Measurements from ENCODE around the gene SENP1. TPM values are rescaled to one million over a fixed set of nuclear protein-coding genes. Genes with fewer than 3 reads are reported as not detected.

SENP1 gene
- polyA plus RNA-seq, 3 donors, result 5.2 to 8.0 (median 6.0) TPM

DNA sequence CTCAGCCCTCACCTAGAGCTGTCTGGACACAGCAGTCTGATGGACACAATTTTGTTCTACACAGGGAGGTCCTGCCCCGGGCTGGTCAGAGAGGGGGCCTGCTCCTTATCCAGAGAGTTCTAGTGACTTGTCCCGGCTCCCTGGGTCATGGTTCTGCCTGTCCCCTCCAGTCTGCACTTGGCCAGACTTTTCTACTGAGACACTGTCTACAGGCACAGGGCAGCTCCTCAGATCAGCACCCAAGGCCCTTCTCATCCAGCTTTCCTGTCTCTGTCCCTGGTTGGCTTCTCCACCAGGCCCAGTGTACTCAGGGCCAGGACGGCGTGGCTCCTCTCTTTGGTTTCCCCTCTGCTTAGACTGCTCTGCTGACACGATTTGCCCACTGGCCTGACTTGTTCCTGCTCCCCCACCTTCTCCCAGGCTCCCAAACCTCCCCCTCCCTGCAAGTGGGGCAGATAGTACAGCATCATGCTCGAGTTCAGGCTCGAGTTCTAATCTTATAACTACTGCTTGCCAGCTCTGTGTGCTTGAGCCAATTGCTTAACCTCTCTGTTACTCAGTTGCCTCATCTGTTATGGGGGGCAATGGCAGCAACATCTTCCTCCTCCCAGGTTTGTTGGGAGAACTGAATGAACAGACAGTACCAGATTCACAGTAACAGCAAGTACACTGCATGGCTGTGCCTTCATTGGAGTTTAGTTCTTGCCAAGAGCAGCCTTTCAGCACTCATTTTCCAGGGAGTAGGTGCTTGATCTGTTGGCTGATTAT lies 79.6 kb downstream of the SENP1 start:
- Histone ChIP-seq H4K20me1 (ENCODE audit: insufficient read depth, low read length) (no peaks in the 10 kb centered on the region), H3K9me3 (replicated peaks in 1 of 2; ENCODE audit: control insufficient read depth in 1 of 2, insufficient read depth in 1 of 2, low read length in 2 of 2) (no peaks in the 10 kb centered on the region), H3K36me3 (replicated peaks in 1 of 2; ENCODE audit: control insufficient read depth in 1 of 2, insufficient read depth in 2 of 2, low read length in 2 of 2) (no peaks in the 10 kb centered on the region), H3K4me2 (replicated peaks; ENCODE audit: extremely low read depth, low read length, poor library complexity, severe bottlenecking) (no peak overlapping the region), H3K4me1 (ENCODE audit: control insufficient read depth in 1 of 2, insufficient read depth in 2 of 2, low read length in 2 of 2) (peaks cover 5% of the 10 kb centered on the region in 2 donors), H3K27me3 (ENCODE audit: control insufficient read depth in 2 of 2, insufficient read depth in 2 of 2, low read length in 2 of 2) (no peaks in the 10 kb centered on the region), H3K4me3 (replicated peaks in 1 of 3; ENCODE audit: low read depth in 2 of 3, low read length in 3 of 3) (no peak overlapping the region), H3K79me2 (ENCODE audit: insufficient read depth, low read length) (no peaks in the 10 kb centered on the region), H3K9ac (ENCODE audit: insufficient read depth, low read length, poor library complexity, severe bottlenecking) (no peak overlapping the region), H3K27ac (ENCODE audit: low read depth in 1 of 2, low read length in 2 of 2) (no peak overlapping the region), H2AFZ (ENCODE audit: insufficient read depth, low read depth, low read length, poor library complexity, severe bottlenecking) (no peak overlapping the region)
- DNase-seq, result no peak
- TF ChIP-seq, protein P1, sequence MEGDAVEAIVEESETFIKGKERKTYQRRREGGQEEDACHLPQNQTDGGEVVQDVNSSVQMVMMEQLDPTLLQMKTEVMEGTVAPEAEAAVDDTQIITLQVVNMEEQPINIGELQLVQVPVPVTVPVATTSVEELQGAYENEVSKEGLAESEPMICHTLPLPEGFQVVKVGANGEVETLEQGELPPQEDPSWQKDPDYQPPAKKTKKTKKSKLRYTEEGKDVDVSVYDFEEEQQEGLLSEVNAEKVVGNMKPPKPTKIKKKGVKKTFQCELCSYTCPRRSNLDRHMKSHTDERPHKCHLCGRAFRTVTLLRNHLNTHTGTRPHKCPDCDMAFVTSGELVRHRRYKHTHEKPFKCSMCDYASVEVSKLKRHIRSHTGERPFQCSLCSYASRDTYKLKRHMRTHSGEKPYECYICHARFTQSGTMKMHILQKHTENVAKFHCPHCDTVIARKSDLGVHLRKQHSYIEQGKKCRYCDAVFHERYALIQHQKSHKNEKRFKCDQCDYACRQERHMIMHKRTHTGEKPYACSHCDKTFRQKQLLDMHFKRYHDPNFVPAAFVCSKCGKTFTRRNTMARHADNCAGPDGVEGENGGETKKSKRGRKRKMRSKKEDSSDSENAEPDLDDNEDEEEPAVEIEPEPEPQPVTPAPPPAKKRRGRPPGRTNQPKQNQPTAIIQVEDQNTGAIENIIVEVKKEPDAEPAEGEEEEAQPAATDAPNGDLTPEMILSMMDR (IDR thresholded peaks at IDR 0.05), result no peak
- H3K4me3 Mint-ChIP-seq, result no peak overlapping the region
- peaks cover 7 to 11% (median 10%) of the 10 kb centered on the region in 3 donors for H3K27me3 Mint-ChIP-seq (ENCODE audit: low read depth in 3 of 3)
- intact Hi-C loops (cut with micrococcal nuclease), result no loop called here
- H3K27ac Mint-ChIP-seq, result peak overlapping the region in 1 of 7 donors; percentile 52
- peaks cover 6% of the 10 kb centered on the region for H3K4me1 Mint-ChIP-seq
- 81% methylated on average over 5 of the region's 7 CpGs for WGBS (ENCODE audit: insufficient coverage)
- no peaks in the 10 kb centered on the region for H3K36me3 Mint-ChIP-seq
- peaks cover 0 to 1% (median 0%) of the 10 kb centered on the region in 7 donors for H3K9me3 Mint-ChIP-seq

DNA sequence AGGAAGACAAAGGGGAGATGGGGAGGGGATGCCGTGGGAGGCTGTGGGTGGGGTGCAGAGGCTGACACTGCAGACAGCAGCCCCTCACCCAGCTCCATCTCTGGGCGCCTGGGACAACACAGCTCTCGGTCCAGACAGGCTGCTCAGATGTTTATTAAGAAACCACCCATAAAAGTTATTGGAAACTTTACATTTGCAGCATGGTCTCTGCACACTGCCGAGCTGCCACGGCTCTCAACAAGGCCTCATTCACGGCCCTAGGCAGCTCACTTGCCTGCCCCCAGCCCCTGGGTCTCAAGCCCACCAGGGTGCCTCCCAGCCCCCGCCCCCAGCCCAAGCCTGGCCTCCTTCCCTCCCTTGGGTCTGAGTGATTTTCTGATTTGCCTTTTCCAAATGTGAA lies 80.6 kb downstream of the SENP1 start:
- no peak overlapping the region for H3K27ac Mint-ChIP-seq
- DNase-seq, result no peak
- peaks cover 7 to 12% (median 11%) of the 10 kb centered on the region in 3 donors for H3K27me3 Mint-ChIP-seq (ENCODE audit: low read depth in 3 of 3)
- H2AFZ ChIP-seq (ENCODE audit: insufficient read depth, low read depth, low read length, poor library complexity, severe bottlenecking), result no peak overlapping the region
- no peaks in the 10 kb centered on the region for H3K27me3 ChIP-seq (ENCODE audit: control insufficient read depth in 2 of 2, insufficient read depth in 2 of 2, low read length in 2 of 2)
- H3K4me2 ChIP-seq (replicated peaks; ENCODE audit: extremely low read depth, low read length, poor library complexity, severe bottlenecking), result no peak overlapping the region
- H4K20me1 ChIP-seq (ENCODE audit: insufficient read depth, low read length), result no peaks in the 10 kb centered on the region
- H3K36me3 Mint-ChIP-seq, result no peaks in the 10 kb centered on the region
- peaks cover 6% of the 10 kb centered on the region for H3K4me1 Mint-ChIP-seq
- no peak overlapping the region for H3K4me3 ChIP-seq (replicated peaks in 1 of 3; ENCODE audit: low read depth in 2 of 3, low read length in 3 of 3)
- H3K4me3 Mint-ChIP-seq, result no peak overlapping the region
- H3K9ac ChIP-seq (ENCODE audit: insufficient read depth, low read length, poor library complexity, severe bottlenecking), result no peak overlapping the region
- WGBS (ENCODE audit: insufficient coverage), result 95% methylated on average over 3 of the region's 7 CpGs
- no peaks in the 10 kb centered on the region for H3K9me3 ChIP-seq (replicated peaks in 1 of 2; ENCODE audit: control insufficient read depth in 1 of 2, insufficient read depth in 1 of 2, low read length in 2 of 2)
- H3K79me2 ChIP-seq (ENCODE audit: insufficient read depth, low read length), result no peaks in the 10 kb centered on the region
- intact Hi-C loops (cut with micrococcal nuclease), result no loop called here
- H3K4me1 ChIP-seq (ENCODE audit: control insufficient read depth in 1 of 2, insufficient read depth in 2 of 2, low read length in 2 of 2), result peaks cover 5% of the 10 kb centered on the region in 2 donors
- no peaks in the 10 kb centered on the region for H3K36me3 ChIP-seq (replicated peaks in 1 of 2; ENCODE audit: control insufficient read depth in 1 of 2, insufficient read depth in 2 of 2, low read length in 2 of 2)
- TF ChIP-seq, protein P1 (IDR thresholded peaks at IDR 0.05), result no peak
- H3K27ac ChIP-seq (ENCODE audit: low read depth in 1 of 2, low read length in 2 of 2), result no peak overlapping the region
- H3K9me3 Mint-ChIP-seq, result peaks cover 0 to 1% (median 0%) of the 10 kb centered on the region in 7 donors

Measured in CD14-positive monocyte (primary cell).